NCI-H524 (cell line): ENCODE measurements around the gene RARB.

Source experiments
- DNase-seq, 2 experiments: peaks; one replicate each; lab custom pipeline; 2025; lab: John Stamatoyannopoulos, UW

RARB gene

GRCh38 chr3:25508433-25508832 is 80.4 kb downstream of the RARB start:
- DNase-seq: no peak

GRCh38 chr3:25508901-25509300 is 80.8 kb downstream of the RARB start:
- no peak for DNase-seq

- DNase-seq: no peak
Observed at GRCh38 chr3:25510797-25511196, 82.7 kb downstream of the RARB start.

- DNase-seq: no peak
Observed at GRCh38 chr3:25511972-25512721, 84.1 kb downstream of the RARB start.

- peak in 1 of 2 experiments; percentile 37 for DNase-seq
Observed at GRCh38 chr3:25513642-25514266, 85.7 kb downstream of the RARB start.

GRCh38 chr3:25515171-25515570 is 87.1 kb downstream of the RARB start:
- DNase-seq: no peak

- no peak for DNase-seq
Observed at GRCh38 chr3:25520926-25521559, 93.0 kb downstream of the RARB start.

- no peak for DNase-seq
Observed at GRCh38 chr3:25527336-25527735, 99.3 kb downstream of the RARB start.

GRCh38 chr3:25527801-25528200 is 99.7 kb downstream of the RARB start:
- no peak for DNase-seq

- no peak for DNase-seq
Observed at GRCh38 chr3:25531971-25532370, 103.9 kb downstream of the RARB start.

- no peak for DNase-seq
Observed at GRCh38 chr3:25532431-25533162, 104.5 kb downstream of the RARB start.

GRCh38 chr3:25533399-25533798 is 105.3 kb downstream of the RARB start:
- no peak for DNase-seq

- no peak for DNase-seq
Observed at GRCh38 chr3:25534007-25534406, 105.9 kb downstream of the RARB start.

- no peak for DNase-seq
Observed at GRCh38 chr3:25536521-25537391, 108.7 kb downstream of the RARB start.

- no peak for DNase-seq
Observed at GRCh38 chr3:25537516-25537915, 109.5 kb downstream of the RARB start.

GRCh38 chr3:25540273-25540672 is 112.2 kb downstream of the RARB start:
- no peak for DNase-seq

- DNase-seq: peak in 1 of 2 experiments; percentile 30
Observed at GRCh38 chr3:25542492-25543039, 114.5 kb downstream of the RARB start.

GRCh38 chr3:25547103-25547502 is 119.0 kb downstream of the RARB start:
- no peak for DNase-seq

- no peak for DNase-seq
Observed at GRCh38 chr3:25547943-25548674, 120.0 kb downstream of the RARB start.

GRCh38 chr3:25548836-25549235 is 120.8 kb downstream of the RARB start:
- no peak for DNase-seq

GRCh38 chr3:25552251-25552650 is 124.2 kb downstream of the RARB start:
- DNase-seq: no peak
